Measurements from ENCODE around the gene GCAT. TPM values are rescaled to one million over a fixed set of nuclear protein-coding genes. Genes with fewer than 3 reads are reported as not detected.
"Not testable (repeated sequence)": the region's sequence is repeated elsewhere in the genome, so short reads cannot be mapped to it uniquely, and the experiment has no call there.

Gene GCAT
- total RNA-seq, 1 experiment from 2014 or later: 32.8 TPM

GRCh38 chr22:37794376-37794775, 13.4 kb upstream of the GCAT start:
- H3K4me1 Mint-ChIP-seq (ENCODE audit: insufficient read depth, unreplicated experiment): peaks cover 5% of the 10 kb centered on the region
- no peak overlapping the region for H3K27ac Mint-ChIP-seq (ENCODE audit: low read depth, unreplicated experiment)
- H3K4me3 Mint-ChIP-seq (ENCODE audit: unreplicated experiment): no peak overlapping the region
- CTCF ChIA-PET: interaction anchor here (0.6 to 6.1 kb wide), 3 partner anchors 151 to 478 kb away, joined by 3 to 83 read pairs (median 5); no protein-coding TSS in a partner anchor
- DNase-seq (ENCODE audit: unreplicated experiment): no peak
- intact Hi-C loops (cut with micrococcal nuclease): loop anchor here (5.0 kb wide), 2 partner anchors 42 to 257 kb away; no protein-coding TSS in a partner anchor
- H3K9me3 Mint-ChIP-seq (ENCODE audit: unreplicated experiment): no peaks in the 10 kb centered on the region
- POLR2A ChIA-PET: no interaction called here
- no peaks in the 10 kb centered on the region for H3K27me3 Mint-ChIP-seq (ENCODE audit: insufficient read depth, unreplicated experiment)
- no TSS peak for BruUV-seq (replicated peaks)
- no peaks in the 10 kb centered on the region for H3K36me3 Mint-ChIP-seq (ENCODE audit: insufficient read depth, unreplicated experiment)
- no peak for TF ChIP-seq CTCF (IDR thresholded peaks at IDR 0.05; ENCODE audit: unreplicated experiment)

GRCh38 chr22:37796079-37796478, 11.7 kb upstream of the GCAT start:
- POLR2A ChIA-PET: no interaction called here
- TF ChIP-seq CTCF (IDR thresholded peaks at IDR 0.05; ENCODE audit: unreplicated experiment): no peak
- no peaks in the 10 kb centered on the region for H3K36me3 Mint-ChIP-seq (ENCODE audit: insufficient read depth, unreplicated experiment)
- intact Hi-C loops (cut with micrococcal nuclease): no loop called here
- BruUV-seq (replicated peaks): no TSS peak
- peaks cover 5% of the 10 kb centered on the region for H3K4me1 Mint-ChIP-seq (ENCODE audit: insufficient read depth, unreplicated experiment)
- H3K9me3 Mint-ChIP-seq (ENCODE audit: unreplicated experiment): no peaks in the 10 kb centered on the region
- no peaks in the 10 kb centered on the region for H3K27me3 Mint-ChIP-seq (ENCODE audit: insufficient read depth, unreplicated experiment)
- H3K27ac Mint-ChIP-seq (ENCODE audit: low read depth, unreplicated experiment): no peak overlapping the region
- DNase-seq (ENCODE audit: unreplicated experiment): no peak
- CTCF ChIA-PET: interaction anchor here (0.5 to 6.1 kb wide), 4 partner anchors 46 to 285 kb away, joined by 3 to 83 read pairs (median 4); no protein-coding TSS in a partner anchor
- no peak overlapping the region for H3K4me3 Mint-ChIP-seq (ENCODE audit: unreplicated experiment)

GRCh38 chr22:37797259-37797658, 10.5 kb upstream of the GCAT start:
- CTCF ChIA-PET: interaction anchor here (0.5 kb wide), 1 partner anchor 88 kb away, joined by 4 read pairs; no protein-coding TSS in a partner anchor
- POLR2A ChIA-PET; intact Hi-C loops (cut with micrococcal nuclease); BruUV-seq (replicated peaks); H3K9me3 Mint-ChIP-seq (ENCODE audit: unreplicated experiment); H3K4me3 Mint-ChIP-seq (ENCODE audit: unreplicated experiment); H3K4me1 Mint-ChIP-seq (ENCODE audit: insufficient read depth, unreplicated experiment); H3K27ac Mint-ChIP-seq (ENCODE audit: low read depth, unreplicated experiment); DNase-seq (ENCODE audit: unreplicated experiment); H3K36me3 Mint-ChIP-seq (ENCODE audit: insufficient read depth, unreplicated experiment); H3K27me3 Mint-ChIP-seq (ENCODE audit: insufficient read depth, unreplicated experiment): not testable (repeated sequence)

GRCh38 chr22:37797874-37798500, 9.7 kb upstream of the GCAT start:
- intact Hi-C loops (cut with micrococcal nuclease): no loop called here
- no peak for TF ChIP-seq CTCF (IDR thresholded peaks at IDR 0.05; ENCODE audit: unreplicated experiment)
- H3K4me1 Mint-ChIP-seq (ENCODE audit: insufficient read depth, unreplicated experiment): no peaks in the 10 kb centered on the region
- ChIA-PET POLR2A (no interaction called here), CTCF (no interaction called here)
- H3K27ac Mint-ChIP-seq (ENCODE audit: low read depth, unreplicated experiment): no peak overlapping the region
- no TSS peak for BruUV-seq (replicated peaks)
- H3K36me3 Mint-ChIP-seq (ENCODE audit: insufficient read depth, unreplicated experiment): no peaks in the 10 kb centered on the region
- H3K9me3 Mint-ChIP-seq (ENCODE audit: unreplicated experiment): no peaks in the 10 kb centered on the region
- no peak overlapping the region for H3K4me3 Mint-ChIP-seq (ENCODE audit: unreplicated experiment)
- no peak for DNase-seq (ENCODE audit: unreplicated experiment)
- H3K27me3 Mint-ChIP-seq (ENCODE audit: insufficient read depth, unreplicated experiment): no peaks in the 10 kb centered on the region

GRCh38 chr22:37799979-37800378, 7.8 kb upstream of the GCAT start:
- H3K4me3 Mint-ChIP-seq (ENCODE audit: unreplicated experiment); H3K27ac Mint-ChIP-seq (ENCODE audit: low read depth, unreplicated experiment); POLR2A ChIA-PET; H3K27me3 Mint-ChIP-seq (ENCODE audit: insufficient read depth, unreplicated experiment); BruUV-seq (replicated peaks); H3K9me3 Mint-ChIP-seq (ENCODE audit: unreplicated experiment); DNase-seq (ENCODE audit: unreplicated experiment); intact Hi-C loops (cut with micrococcal nuclease); H3K4me1 Mint-ChIP-seq (ENCODE audit: insufficient read depth, unreplicated experiment); H3K36me3 Mint-ChIP-seq (ENCODE audit: insufficient read depth, unreplicated experiment): not testable (repeated sequence)
- CTCF ChIA-PET: interaction anchor here (0.6 kb wide), 1 partner anchor 79 kb away, joined by 3 read pairs; no protein-coding TSS in a partner anchor
